AG04450 (cell line): ENCODE data around the gene SPTLC3. TPM values are rescaled to one million over a fixed set of nuclear protein-coding genes. Genes with fewer than 3 reads are reported as not detected.

ENCODE experiments used
- CTCF ChIA-PET: fragments of 300-600, 350-600 bp; formaldehyde crosslinking; extraction: SDS; loops from one replicate; lab custom pipeline; 2022; ENCODE audit warnings: antibody characterized with exemption, inconsistent platforms; lab: Charles Lee
- POLR2A ChIA-PET: fragments of 350-600 bp; formaldehyde crosslinking; extraction: SDS; loops from one replicate; lab custom pipeline; 2021; ENCODE audit warnings: antibody characterized with exemption, inconsistent platforms; lab: Yijun Ruan, JAX
- DNase-seq: peaks from one replicate; pipeline ENCODE4 v3.0.0-alpha.2; 2011; ENCODE audit warnings: low read depth, low spot score
- H3K27ac ChIP-seq: one replicate; pipeline ENCODE4 v1.5.1; 2012; ENCODE audit warnings: low read depth, low read length, control low read depth
- H3K27me3 ChIP-seq: one replicate; pipeline ENCODE4 v1.6.0; 2012; ENCODE audit warnings: low read length; ENCODE audit not compliant: control insufficient read depth, insufficient read depth
- H3K4me3 ChIP-seq: 2 replicates; pipeline ENCODE4 v1.5.1; 2011; ENCODE audit warnings: mild to moderate bottlenecking, low read depth, low read length, control low read depth
- H3K9me3 ChIP-seq: 2 replicates; pipeline ENCODE4 v1.5.1; 2012; ENCODE audit warnings: low read length; ENCODE audit not compliant: control insufficient read depth, insufficient read depth
- polyA plus RNA-seq: library from polyadenylated mRNA; depleted of rRNA; stranded (reverse); fragments of >200 nt; gene quantifications from 2 replicates; pipeline ENCODE4 v1.2.3, GENCODE V29; 2011
- TF ChIP-seq, protein P1 (sequence below): IDR thresholded peaks from 2 replicates; pipeline ENCODE4 v1.5.1; 2011; ENCODE audit warnings: low read depth, low read length, control low read depth, inconsistent platforms

Gene SPTLC3
- polyA plus RNA-seq, 1 experiment = 2.8 TPM

DNA sequence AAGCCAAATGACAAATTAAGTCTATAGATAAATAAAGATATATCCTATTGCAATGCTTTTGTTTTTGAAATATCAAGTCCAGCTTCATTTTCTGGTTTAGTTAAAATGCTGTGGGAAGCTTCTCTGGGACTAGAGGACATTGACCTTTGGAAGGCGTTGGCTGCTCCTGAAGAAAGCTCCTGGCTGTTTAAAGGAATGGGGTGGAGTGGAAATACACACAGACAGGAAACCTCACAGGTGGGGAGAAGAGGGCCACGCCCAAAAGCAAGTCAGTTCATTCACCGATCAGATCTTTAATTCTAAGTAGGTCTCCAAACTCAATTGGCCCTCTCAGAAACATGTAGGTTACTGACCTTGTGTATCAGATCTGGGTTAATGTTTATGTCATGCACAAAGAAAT, 59.6 kb downstream of the SPTLC3 start:
- ChIA-PET POLR2A (no interaction called here), CTCF (no interaction called here)
- TF ChIP-seq, protein P1, sequence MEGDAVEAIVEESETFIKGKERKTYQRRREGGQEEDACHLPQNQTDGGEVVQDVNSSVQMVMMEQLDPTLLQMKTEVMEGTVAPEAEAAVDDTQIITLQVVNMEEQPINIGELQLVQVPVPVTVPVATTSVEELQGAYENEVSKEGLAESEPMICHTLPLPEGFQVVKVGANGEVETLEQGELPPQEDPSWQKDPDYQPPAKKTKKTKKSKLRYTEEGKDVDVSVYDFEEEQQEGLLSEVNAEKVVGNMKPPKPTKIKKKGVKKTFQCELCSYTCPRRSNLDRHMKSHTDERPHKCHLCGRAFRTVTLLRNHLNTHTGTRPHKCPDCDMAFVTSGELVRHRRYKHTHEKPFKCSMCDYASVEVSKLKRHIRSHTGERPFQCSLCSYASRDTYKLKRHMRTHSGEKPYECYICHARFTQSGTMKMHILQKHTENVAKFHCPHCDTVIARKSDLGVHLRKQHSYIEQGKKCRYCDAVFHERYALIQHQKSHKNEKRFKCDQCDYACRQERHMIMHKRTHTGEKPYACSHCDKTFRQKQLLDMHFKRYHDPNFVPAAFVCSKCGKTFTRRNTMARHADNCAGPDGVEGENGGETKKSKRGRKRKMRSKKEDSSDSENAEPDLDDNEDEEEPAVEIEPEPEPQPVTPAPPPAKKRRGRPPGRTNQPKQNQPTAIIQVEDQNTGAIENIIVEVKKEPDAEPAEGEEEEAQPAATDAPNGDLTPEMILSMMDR = no peak
- no peaks in the 10 kb centered on the region for H3K27me3 ChIP-seq
- no peak for DNase-seq
- H3K27ac ChIP-seq = no peak overlapping the region
- no peak overlapping the region for H3K4me3 ChIP-seq
- no peaks in the 10 kb centered on the region for H3K9me3 ChIP-seq

DNA sequence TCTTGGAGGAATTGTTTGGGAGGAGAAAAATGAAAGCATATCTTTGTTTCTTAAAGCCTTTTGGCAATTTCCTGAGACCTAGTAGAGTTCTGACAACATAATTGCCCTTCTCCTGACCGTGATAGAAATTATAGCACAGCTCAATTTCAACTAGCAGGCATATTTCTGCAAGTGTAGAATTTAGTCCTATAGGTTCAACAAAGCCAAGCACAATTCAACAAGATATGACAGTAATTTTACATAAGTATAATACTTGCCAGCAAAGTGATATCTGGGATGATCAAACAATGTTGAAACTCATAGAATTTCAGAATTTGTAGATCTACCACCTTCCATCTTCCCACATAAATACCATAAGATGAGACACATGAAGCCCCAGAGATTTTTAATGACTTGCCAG, 73.1 kb downstream of the SPTLC3 start:
- Histone ChIP-seq H3K27me3 (no peaks in the 10 kb centered on the region), H3K4me3 (no peak overlapping the region), H3K9me3 (no peaks in the 10 kb centered on the region), H3K27ac (no peak overlapping the region)
- ChIA-PET CTCF (no interaction called here), POLR2A (no interaction called here)
- TF ChIP-seq, protein P1 = no peak
- no peak for DNase-seq

DNA sequence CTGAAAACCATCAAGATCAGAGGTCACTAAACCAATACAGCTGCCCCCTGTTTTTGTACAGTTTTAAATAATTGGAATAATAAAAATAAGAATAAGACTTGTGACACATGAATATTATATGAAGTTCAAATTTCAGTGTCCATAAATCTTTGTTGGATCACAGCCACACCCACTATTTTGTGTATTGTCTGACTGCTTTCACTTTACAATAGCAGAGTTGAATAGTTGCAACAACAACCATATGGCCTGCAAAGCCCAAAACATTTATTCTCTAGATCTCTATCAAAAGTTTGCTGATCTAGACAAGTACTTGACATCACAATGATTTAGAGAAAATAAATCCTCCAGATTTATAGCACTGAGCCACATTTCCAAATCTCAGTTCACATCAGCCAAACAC, 73.6 kb downstream of the SPTLC3 start:
- TF ChIP-seq, protein P1 = no peak
- Histone ChIP-seq H3K9me3 (no peaks in the 10 kb centered on the region), H3K27me3 (no peaks in the 10 kb centered on the region), H3K27ac (no peak overlapping the region), H3K4me3 (no peak overlapping the region)
- DNase-seq = no peak
- ChIA-PET POLR2A (no interaction called here), CTCF (no interaction called here)

DNA sequence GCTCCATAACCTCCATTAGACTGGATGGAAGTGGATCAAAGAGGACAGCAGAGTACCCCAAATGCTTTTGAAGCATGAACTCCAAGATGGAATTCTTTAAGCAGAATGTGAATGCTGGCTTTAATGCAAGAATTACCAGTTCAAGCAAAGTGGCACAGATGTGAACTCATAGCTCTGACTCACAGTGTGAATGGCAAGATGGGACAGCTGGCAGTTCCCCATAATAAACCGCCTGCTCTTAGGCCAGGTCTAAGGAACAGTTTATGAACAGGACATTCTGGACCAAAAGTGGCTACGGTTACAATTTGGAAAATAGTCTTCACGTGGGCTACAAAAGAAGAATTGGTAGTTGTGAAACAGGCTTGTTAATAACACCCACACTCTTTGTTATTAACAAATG, 76.5 kb downstream of the SPTLC3 start:
- no peaks in the 10 kb centered on the region for H3K9me3 ChIP-seq
- H3K27ac ChIP-seq = no peak overlapping the region
- no peak for DNase-seq
- no peaks in the 10 kb centered on the region for H3K27me3 ChIP-seq
- no peak overlapping the region for H3K4me3 ChIP-seq
- ChIA-PET CTCF (no interaction called here), POLR2A (no interaction called here)
- TF ChIP-seq, protein P1 = no peak

DNA sequence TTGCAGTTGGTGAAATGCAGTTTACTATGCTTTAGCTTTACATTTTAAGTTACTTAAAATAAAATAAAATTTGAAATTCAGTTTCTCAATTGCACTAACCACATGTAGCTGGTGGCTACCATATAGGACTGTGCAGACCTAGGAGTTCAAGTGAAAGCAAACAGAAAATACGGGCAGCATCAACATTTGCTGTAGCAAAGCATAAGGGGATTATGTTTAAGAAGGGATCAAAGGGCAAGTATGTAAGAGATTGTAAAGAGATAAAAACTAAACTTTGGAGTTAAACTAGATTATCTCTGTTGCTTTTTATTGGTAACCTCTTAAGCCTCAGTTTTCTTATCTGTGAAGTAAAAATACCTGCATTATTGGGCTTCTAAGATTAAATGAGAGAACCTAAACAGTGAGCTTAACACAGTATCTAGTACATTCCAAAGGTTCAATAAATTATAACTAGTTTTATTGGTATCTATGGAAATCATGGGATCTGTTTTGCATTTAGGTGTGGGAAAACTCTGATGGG, 81.2 kb downstream of the SPTLC3 start:
- POLR2A ChIA-PET = no interaction called here

More for the DNA sequence above, 81.2 kb downstream of the SPTLC3 start:
- Histone ChIP-seq H3K4me3 (no peak overlapping the region), H3K27ac (no peak overlapping the region), H3K9me3 (no peaks in the 10 kb centered on the region), H3K27me3 (no peaks in the 10 kb centered on the region)
- TF ChIP-seq, protein P1 = no peak
- CTCF ChIA-PET = interaction anchor here (0.8 kb wide), 1 partner anchor 165 kb away, joined by 3 read pairs; no protein-coding TSS in a partner anchor
- no peak for DNase-seq
